Gastrocnemius medialis (tissue), 4 donors: Measurements from ENCODE around the gene KLHL26. TPM values are rescaled to one million over a fixed set of nuclear protein-coding genes. Genes with fewer than 3 reads are reported as not detected.

ENCODE experiments used
- ATAC-seq, 2 donors: fragments of 150-250 bp; one replicate each; pipeline ENCODE4 v1.9.1; 2016
- DNase-seq, 2 donors: peaks; one replicate each; pipeline ENCODE4 v3.0.0-alpha.2; 2019
- H3K27ac ChIP-seq, 4 donors: fragments of 200-600 bp; sonication (generic); 1 replicate in 1 of 4; 2 replicates in 3 of 4; pipeline ENCODE4 v1.5.1; 2016 to 2018; ENCODE audit warnings: mild to moderate bottlenecking in 2 of 4, moderate library complexity in 1 of 4
- H3K27me3 ChIP-seq, 3 donors: fragments of 200-600 bp; sonication (generic) in 2 of 3; 1 replicate in 1 of 3; 2 replicates in 2 of 3; pipeline versions ENCODE4 v1.5.1 to v1.6.0; 2016 to 2019; ENCODE audit warnings: mild to moderate bottlenecking in 1 of 3, moderate library complexity in 1 of 3
- H3K36me3 ChIP-seq, 2 donors: fragments of 200-600 bp; sonication (generic) in 1 of 2; one replicate each; pipeline ENCODE4 v1.5.1; 2017 to 2018
- H3K4me1 ChIP-seq, 2 donors: fragments of 200-600 bp; sonication (generic) in 1 of 2; one replicate each; pipeline ENCODE4 v1.5.1; 2016 to 2017; ENCODE audit warnings: mild to moderate bottlenecking in 2 of 2
- H3K4me3 ChIP-seq, 4 donors: fragments of 200-600 bp; sonication (generic) in 3 of 4; 1 replicate in 1 of 4; 2 replicates in 3 of 4; pipeline ENCODE4 v1.5.1; 2016 to 2019; ENCODE audit warnings: mild to moderate bottlenecking in 2 of 4
- H3K9me3 ChIP-seq, 3 donors: fragments of 200-600 bp; sonication (generic) in 2 of 3; 1 replicate in 1 of 3; 2 replicates in 2 of 3; pipeline ENCODE4 v1.5.1; 2016 to 2019
- POLR2A ChIP-seq, 2 donors: fragments of 450-650 bp; IDR thresholded peaks; one replicate each; pipeline ENCODE4 v1.6.1; 2017; ENCODE audit warnings: antibody characterized with exemption in 2 of 2, mild to moderate bottlenecking in 2 of 2, moderate library complexity in 2 of 2
- in situ Hi-C, 4 donors: fragments of 200-750 bp; cut with MboI; loops; one replicate each; pipeline versions ENCODE4 v1.15.0 to v1.8.0; 2017; ENCODE audit warnings: low sequenced_read_pairs in 4 of 4
- intact Hi-C: fragments of 100-400 bp; cut with DNase I; formaldehyde crosslinking; loops from one replicate; pipeline ENCODE4 v1.15.1; 2023; ENCODE audit warnings: low total_unique reads
- total RNA-seq, 4 donors: library from RNA; depleted of rRNA; stranded (reverse); fragments of >200 nt; gene quantifications; one replicate each; pipeline versions ENCODE4 v1.1.0 to v1.2.3, GENCODE V29; 2016
- TF ChIP-seq, protein P1 (sequence below), 5 experiments: fragments of 450-650 bp in 3 of 5; fragments of 200-600 bp in 2 of 5; sonication (generic) in 2 of 5; IDR thresholded peaks in 4 of 5; conservative IDR thresholded peaks in 1 of 5; 1 replicate in 4 of 5; 2 replicates in 1 of 5; pipeline ENCODE4 v1.5.1; 2016 to 2019; ENCODE audit warnings: antibody characterized with exemption in 5 of 5, mild to moderate bottlenecking in 3 of 5, moderate library complexity in 3 of 5

Gene KLHL26
- total RNA-seq, 4 donors from 2014 or later, result 5.2 to 12.0 (median 7.3) TPM

DNA sequence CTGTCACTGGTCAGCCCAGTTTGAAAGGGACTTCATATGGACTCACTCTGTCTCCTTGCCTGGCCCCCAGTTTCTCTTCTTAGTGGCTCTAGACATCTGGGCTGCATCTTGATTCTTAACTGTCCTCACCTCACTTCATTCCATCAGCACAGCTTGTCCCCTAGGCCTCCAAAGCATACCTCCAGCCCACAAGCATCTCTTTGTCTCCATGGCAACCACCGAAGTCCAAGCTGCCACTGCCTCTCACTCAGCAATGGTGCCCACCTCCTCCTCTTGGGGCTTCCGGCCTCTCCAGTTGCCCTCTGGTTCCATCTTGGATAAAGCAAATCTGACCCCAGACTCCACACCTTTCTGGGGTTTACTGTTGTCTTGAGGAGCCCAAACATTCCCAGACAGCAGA lies 9.9 kb upstream of the KLHL26 start:
- DNase-seq, result no peak
- in situ Hi-C loops, result no loop called here

DNA sequence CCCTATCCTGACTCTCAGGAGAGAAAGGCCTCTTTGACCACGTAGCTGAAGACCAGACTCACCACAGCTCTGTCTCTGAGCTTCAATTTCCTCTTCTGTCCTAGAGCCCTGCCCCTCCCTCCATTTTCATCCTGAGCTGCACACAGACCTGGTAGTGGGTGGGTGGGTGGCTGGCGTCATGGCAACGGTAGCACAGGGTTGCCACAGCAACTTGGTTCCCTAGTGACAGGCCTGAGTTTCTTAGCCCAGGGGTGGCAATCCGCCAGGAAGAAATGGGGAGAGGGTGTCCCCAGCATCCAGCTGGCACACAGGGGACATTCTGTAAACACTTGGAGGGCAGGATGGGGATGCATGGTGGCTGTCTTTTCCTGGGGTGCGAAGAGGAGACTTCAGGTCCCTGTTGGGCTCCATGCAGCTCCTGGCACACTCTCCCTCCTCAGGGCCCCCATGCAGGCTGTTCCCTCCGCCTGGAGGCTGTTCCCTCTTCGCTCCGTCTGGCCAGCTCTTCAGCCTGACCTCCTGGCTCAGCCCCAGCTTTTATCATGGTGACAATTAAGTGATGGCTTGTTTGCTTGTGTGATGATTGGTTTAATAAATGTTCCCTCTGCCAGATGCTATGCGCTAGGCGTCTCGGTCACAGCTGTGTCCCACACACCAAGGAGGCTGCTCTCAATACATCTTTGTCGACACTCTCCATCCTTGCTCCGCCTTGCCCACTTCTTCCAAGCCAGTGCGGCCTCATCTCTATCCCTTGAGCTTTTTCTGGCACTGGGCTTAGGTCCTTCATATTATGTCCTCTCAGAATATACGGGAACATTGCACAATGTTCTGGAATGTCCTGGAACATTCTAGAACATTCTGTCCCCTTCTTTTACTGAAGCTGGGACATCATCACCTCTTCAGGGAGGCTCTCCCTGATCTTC lies 7.4 kb upstream of the KLHL26 start:
- H3K27ac ChIP-seq, result peak overlapping the region; percentile 51 to 77 (median 58)
- H3K4me1 ChIP-seq, result peaks cover 0 to 4% of the 10 kb centered on the region in 2 donors
- no peak overlapping the region for H3K4me3 ChIP-seq
- H3K9me3 ChIP-seq, result no peaks in the 10 kb centered on the region
- DNase-seq (peak; percentile 60 to 84), ATAC-seq (peak; percentile 88 to 95)
- H3K36me3 ChIP-seq, result no peaks in the 10 kb centered on the region
- H3K27me3 ChIP-seq, result no peaks in the 10 kb centered on the region
- in situ Hi-C loops (no loop called here), intact Hi-C loops (loop anchor here (10.0 kb wide), 1 partner anchor 685 kb away; no protein-coding TSS in a partner anchor)
- TF ChIP-seq, protein P1, sequence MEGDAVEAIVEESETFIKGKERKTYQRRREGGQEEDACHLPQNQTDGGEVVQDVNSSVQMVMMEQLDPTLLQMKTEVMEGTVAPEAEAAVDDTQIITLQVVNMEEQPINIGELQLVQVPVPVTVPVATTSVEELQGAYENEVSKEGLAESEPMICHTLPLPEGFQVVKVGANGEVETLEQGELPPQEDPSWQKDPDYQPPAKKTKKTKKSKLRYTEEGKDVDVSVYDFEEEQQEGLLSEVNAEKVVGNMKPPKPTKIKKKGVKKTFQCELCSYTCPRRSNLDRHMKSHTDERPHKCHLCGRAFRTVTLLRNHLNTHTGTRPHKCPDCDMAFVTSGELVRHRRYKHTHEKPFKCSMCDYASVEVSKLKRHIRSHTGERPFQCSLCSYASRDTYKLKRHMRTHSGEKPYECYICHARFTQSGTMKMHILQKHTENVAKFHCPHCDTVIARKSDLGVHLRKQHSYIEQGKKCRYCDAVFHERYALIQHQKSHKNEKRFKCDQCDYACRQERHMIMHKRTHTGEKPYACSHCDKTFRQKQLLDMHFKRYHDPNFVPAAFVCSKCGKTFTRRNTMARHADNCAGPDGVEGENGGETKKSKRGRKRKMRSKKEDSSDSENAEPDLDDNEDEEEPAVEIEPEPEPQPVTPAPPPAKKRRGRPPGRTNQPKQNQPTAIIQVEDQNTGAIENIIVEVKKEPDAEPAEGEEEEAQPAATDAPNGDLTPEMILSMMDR (IDR thresholded peaks at IDR 0.05 in 4 of 5, conservative IDR thresholded peaks at IDR 0.05 in 1 of 5), result no peak
- no peak for TF ChIP-seq POLR2A (IDR thresholded peaks at IDR 0.05)

More for the DNA sequence above, 9.9 kb upstream of the KLHL26 start:
- intact Hi-C loops, result no loop called here
- peaks cover 0 to 4% of the 10 kb centered on the region in 2 donors for H3K4me1 ChIP-seq
- no peak overlapping the region for H3K27ac ChIP-seq
- TF ChIP-seq, protein P1 (IDR thresholded peaks at IDR 0.05 in 4 of 5, conservative IDR thresholded peaks at IDR 0.05 in 1 of 5), result no peak
- no peak for TF ChIP-seq POLR2A (IDR thresholded peaks at IDR 0.05)
- H3K27me3 ChIP-seq, result no peaks in the 10 kb centered on the region
- no peaks in the 10 kb centered on the region for H3K36me3 ChIP-seq
- H3K9me3 ChIP-seq, result no peaks in the 10 kb centered on the region
- ATAC-seq, result no peak
- no peak overlapping the region for H3K4me3 ChIP-seq

GRCh38 chr19:18633321-18633720 lies 3.5 kb upstream of the KLHL26 start:
- Histone ChIP-seq H3K9me3 (no peaks in the 10 kb centered on the region), H3K36me3 (no peaks in the 10 kb centered on the region), H3K4me1 (peaks cover 11 to 20% of the 10 kb centered on the region in 2 donors), H3K27ac (no peak overlapping the region), H3K27me3 (no peaks in the 10 kb centered on the region), H3K4me3 (no peak overlapping the region)
- DNase-seq (no peak), ATAC-seq (no peak)
- in situ Hi-C loops, result no loop called here
- intact Hi-C loops, result loop anchor here (10.0 kb wide), 1 partner anchor 681 kb away; no protein-coding TSS in a partner anchor
- TF ChIP-seq, protein P1 (IDR thresholded peaks at IDR 0.05 in 4 of 5, conservative IDR thresholded peaks at IDR 0.05 in 1 of 5), result no peak
- no peak for TF ChIP-seq POLR2A (IDR thresholded peaks at IDR 0.05)

- in situ Hi-C loops, result no loop called here
- H3K36me3 ChIP-seq, result no peaks in the 10 kb centered on the region
- no peaks in the 10 kb centered on the region for H3K27me3 ChIP-seq
- TF ChIP-seq, protein P1 (IDR thresholded peaks at IDR 0.05 in 4 of 5, conservative IDR thresholded peaks at IDR 0.05 in 1 of 5), result no peak
- no peak for TF ChIP-seq POLR2A (IDR thresholded peaks at IDR 0.05)
- H3K9me3 ChIP-seq, result no peaks in the 10 kb centered on the region
- peaks cover 12 to 17% of the 10 kb centered on the region in 2 donors for H3K4me1 ChIP-seq
- DNase-seq (no peak), ATAC-seq (no peak)
- H3K27ac ChIP-seq, result peak overlapping the region in 1 of 4 donors; percentile 93
- no peak overlapping the region for H3K4me3 ChIP-seq
- intact Hi-C loops, result loop anchor here (10.0 kb wide), 1 partner anchor 680 kb away; no protein-coding TSS in a partner anchor
Observed at GRCh38 chr19:18634612-18635297, 2.1 kb upstream of the KLHL26 start.
